Nephron progenitor cell (in vitro differentiated cells): ENCODE data around the gene CDK14.

Source experiments
- DNase-seq: peaks from one replicate; pipeline ENCODE4 v3.0.0; 2021
- H3K27ac Mint-ChIP-seq: 2 replicates; pipeline ENCODE4 v1.8.0; 2021; ENCODE audit warnings: mild to moderate bottlenecking, moderate library complexity, mixed read lengths
- H3K27me3 Mint-ChIP-seq: 2 replicates; pipeline ENCODE4 v1.8.0; 2021; ENCODE audit warnings: mild to moderate bottlenecking, low read depth, mixed read lengths; ENCODE audit not compliant: poor library complexity
- H3K36me3 Mint-ChIP-seq: 2 replicates; pipeline ENCODE4 v1.8.0; 2021; ENCODE audit warnings: low read depth, mixed read lengths
- H3K4me1 Mint-ChIP-seq: 2 replicates; pipeline ENCODE4 v1.8.0; 2021; ENCODE audit warnings: mixed read lengths
- H3K4me3 Mint-ChIP-seq: 2 replicates; pipeline ENCODE4 v1.8.0; 2021; ENCODE audit warnings: mild to moderate bottlenecking, moderate library complexity, mixed read lengths
- H3K9me3 Mint-ChIP-seq: 2 replicates; pipeline ENCODE4 v1.8.0; 2021; ENCODE audit warnings: mild to moderate bottlenecking, moderate library complexity, mixed read lengths
- TF ChIP-seq, protein P1 (sequence below): fragments of 200-600 bp; sonication (generic); IDR thresholded peaks from 2 replicates; pipeline ENCODE4 v1.5.0; 2021; ENCODE audit warnings: antibody characterized with exemption

The CDK14 gene

DNA sequence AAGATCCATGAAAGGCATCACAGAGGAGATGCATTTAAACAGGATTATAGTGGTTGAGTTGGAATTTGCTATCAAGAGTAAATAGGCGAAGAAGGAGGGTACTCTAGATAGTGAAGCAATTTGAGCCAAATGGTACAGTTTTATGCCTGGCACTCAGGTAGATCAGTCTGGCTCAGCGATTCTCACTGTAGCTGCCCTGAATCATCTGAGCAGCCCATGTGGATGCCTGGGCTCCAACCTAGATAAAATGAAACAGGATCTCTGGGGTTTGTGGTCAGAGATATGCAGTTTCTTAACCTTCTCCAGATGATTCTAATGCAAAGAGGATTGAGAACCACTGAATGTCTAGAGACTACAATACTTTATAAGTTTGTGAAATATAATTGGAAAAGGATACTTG is 386.1 kb downstream of the CDK14 start:
- no peak for DNase-seq
- H3K27ac Mint-ChIP-seq, result no peak overlapping the region
- H3K36me3 Mint-ChIP-seq, result peaks cover 49% of the 10 kb centered on the region
- no peaks in the 10 kb centered on the region for H3K4me1 Mint-ChIP-seq
- peaks cover 37% of the 10 kb centered on the region for H3K9me3 Mint-ChIP-seq
- H3K4me3 Mint-ChIP-seq, result no peak overlapping the region
- no peaks in the 10 kb centered on the region for H3K27me3 Mint-ChIP-seq
- TF ChIP-seq, protein P1, sequence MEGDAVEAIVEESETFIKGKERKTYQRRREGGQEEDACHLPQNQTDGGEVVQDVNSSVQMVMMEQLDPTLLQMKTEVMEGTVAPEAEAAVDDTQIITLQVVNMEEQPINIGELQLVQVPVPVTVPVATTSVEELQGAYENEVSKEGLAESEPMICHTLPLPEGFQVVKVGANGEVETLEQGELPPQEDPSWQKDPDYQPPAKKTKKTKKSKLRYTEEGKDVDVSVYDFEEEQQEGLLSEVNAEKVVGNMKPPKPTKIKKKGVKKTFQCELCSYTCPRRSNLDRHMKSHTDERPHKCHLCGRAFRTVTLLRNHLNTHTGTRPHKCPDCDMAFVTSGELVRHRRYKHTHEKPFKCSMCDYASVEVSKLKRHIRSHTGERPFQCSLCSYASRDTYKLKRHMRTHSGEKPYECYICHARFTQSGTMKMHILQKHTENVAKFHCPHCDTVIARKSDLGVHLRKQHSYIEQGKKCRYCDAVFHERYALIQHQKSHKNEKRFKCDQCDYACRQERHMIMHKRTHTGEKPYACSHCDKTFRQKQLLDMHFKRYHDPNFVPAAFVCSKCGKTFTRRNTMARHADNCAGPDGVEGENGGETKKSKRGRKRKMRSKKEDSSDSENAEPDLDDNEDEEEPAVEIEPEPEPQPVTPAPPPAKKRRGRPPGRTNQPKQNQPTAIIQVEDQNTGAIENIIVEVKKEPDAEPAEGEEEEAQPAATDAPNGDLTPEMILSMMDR, result no peak

GRCh38 chr7:90984692-90985091 is 388.6 kb downstream of the CDK14 start:
- Mint-ChIP-seq H3K27ac (no peak overlapping the region), H3K4me3 (no peak overlapping the region), H3K27me3 (no peaks in the 10 kb centered on the region), H3K9me3 (peaks cover 28% of the 10 kb centered on the region), H3K36me3 (peaks cover 39% of the 10 kb centered on the region), H3K4me1 (peaks cover 4% of the 10 kb centered on the region)
- TF ChIP-seq, protein P1, result no peak
- DNase-seq, result no peak

DNA sequence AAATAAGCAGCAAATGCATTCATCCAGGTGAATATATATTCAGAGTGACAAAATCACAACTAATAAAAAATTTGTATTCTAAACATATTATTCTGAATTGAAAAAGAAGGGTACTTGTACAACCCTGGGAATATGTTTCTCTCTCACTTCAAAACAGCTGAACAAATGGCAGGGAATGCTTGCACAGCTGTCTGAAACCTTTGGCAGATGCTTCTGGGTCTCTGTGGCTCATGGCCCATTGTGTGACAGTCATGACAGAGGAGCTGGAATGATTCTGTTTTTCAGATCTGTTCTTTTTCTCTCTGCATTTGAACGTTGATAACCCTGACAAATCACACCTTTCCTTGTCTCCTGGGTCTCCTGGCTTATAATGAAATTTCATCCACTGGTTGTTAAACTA is 392.4 kb downstream of the CDK14 start:
- H3K4me3 Mint-ChIP-seq, result no peak overlapping the region
- H3K9me3 Mint-ChIP-seq, result peaks cover 4% of the 10 kb centered on the region
- TF ChIP-seq, protein P1, result no peak
- peaks cover 4% of the 10 kb centered on the region for H3K4me1 Mint-ChIP-seq
- H3K36me3 Mint-ChIP-seq, result peaks cover 18% of the 10 kb centered on the region
- peak overlapping the region; percentile 11 for H3K27ac Mint-ChIP-seq
- no peak for DNase-seq
- no peaks in the 10 kb centered on the region for H3K27me3 Mint-ChIP-seq

DNA sequence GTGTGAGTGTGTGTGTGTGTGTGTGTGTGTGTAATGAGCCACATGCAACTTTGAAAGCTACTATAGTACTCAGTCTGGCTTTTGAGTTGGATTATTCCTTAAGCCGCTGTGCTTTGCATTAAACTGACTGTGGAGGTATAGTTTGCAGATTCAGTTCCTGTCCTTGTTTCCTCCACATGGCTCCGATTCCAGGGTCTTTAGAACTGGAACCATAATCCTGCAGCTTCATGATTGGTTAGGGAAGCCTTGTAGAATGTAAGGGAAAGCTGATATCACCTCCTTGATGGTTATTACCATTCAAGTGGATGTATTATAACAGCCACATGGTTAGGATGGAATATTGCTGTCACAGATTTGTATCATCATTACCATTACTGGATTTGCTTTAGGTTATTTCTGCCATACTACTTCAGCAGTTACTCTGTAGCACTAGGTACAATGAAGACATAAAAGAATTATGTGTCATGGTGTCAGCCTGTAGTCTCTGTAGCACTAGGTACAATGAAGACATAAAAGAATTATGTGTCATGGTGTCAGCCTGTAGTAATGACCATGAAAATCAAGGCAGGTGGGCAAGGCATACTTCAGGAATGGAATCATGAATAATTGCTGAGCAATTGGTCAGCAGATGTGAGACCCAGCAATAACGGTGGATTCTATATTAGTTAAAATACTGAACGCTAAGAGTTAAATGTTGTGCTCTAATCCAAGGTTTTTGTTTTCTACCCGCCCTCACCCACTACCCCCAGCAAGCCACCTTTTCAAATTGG is 393.1 kb downstream of the CDK14 start:
- H3K27ac Mint-ChIP-seq, result peak overlapping the region; percentile 11
- no peak for DNase-seq
- H3K27me3 Mint-ChIP-seq, result no peaks in the 10 kb centered on the region
- H3K36me3 Mint-ChIP-seq, result peaks cover 12% of the 10 kb centered on the region
- H3K9me3 Mint-ChIP-seq, result no peaks in the 10 kb centered on the region
- TF ChIP-seq, protein P1, result no peak
- H3K4me1 Mint-ChIP-seq, result peaks cover 4% of the 10 kb centered on the region
- H3K4me3 Mint-ChIP-seq, result no peak overlapping the region

GRCh38 chr7:90994121-90994520 is 398.0 kb downstream of the CDK14 start:
- H3K9me3 Mint-ChIP-seq, result no peaks in the 10 kb centered on the region

More at GRCh38 chr7:90994121-90994520, 398.0 kb downstream of the CDK14 start:
- H3K27ac Mint-ChIP-seq, result no peak overlapping the region
- H3K4me1 Mint-ChIP-seq, result no peaks in the 10 kb centered on the region
- no peaks in the 10 kb centered on the region for H3K27me3 Mint-ChIP-seq
- H3K36me3 Mint-ChIP-seq, result peaks cover 6% of the 10 kb centered on the region
- no peak for DNase-seq
- TF ChIP-seq, protein P1, result no peak
- no peak overlapping the region for H3K4me3 Mint-ChIP-seq
